NCI-H1092 treated with DMSO at 0.1 percent for 48 hours (cell line): ENCODE measurements around the gene NCAPH2.
"Not testable (repeated sequence)": the region's sequence is repeated elsewhere in the genome, so short reads cannot be mapped to it uniquely, and the experiment has no call there.

Experiments
- DNase-seq: peaks from one replicate; lab custom pipeline; 2025; lab: John Stamatoyannopoulos, UW

The NCAPH2 gene

DNA sequence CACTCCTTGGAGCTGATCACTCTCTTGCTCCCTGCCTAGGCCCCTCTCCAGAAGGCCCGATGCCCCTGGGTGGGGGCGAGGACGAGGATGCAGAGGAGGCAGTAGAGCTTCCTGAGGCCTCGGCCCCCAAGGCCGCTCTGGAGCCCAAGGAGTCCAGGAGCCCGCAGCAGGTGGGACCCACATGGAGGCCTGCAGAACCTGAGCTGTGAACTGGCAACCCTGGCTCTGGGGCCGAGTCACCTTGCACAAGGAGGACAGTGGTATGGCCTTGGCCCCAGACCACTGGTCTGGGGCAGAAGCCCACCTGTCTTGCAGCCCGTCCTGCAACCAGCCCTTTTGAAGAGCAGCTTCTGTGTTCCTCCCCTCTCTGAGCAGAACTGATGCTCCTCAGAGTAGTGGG is 11.1 kb downstream of the NCAPH2 start:
- no peak for DNase-seq

DNA sequence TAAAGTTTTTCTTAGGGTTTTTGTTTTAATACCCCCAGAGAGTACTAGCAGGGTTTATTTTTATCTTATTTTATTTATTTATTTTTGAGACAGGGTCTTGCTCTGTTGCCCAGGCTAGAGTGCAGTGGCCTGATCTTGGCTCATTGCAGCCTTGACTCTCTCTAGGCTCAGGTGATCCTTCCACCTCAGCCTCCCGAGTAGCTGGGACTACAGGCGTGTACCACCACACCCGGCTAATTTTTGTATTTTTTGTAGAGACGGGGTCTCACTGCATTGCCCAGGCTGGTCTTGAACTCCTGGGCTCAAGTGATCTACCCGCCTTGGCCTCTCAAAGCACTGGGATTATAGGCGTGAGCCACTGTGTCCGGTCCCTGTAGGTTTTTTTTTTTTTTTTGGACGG is 12.2 kb downstream of the NCAPH2 start:
- DNase-seq, result not testable (repeated sequence)

GRCh38 chr22:50520826-50521453 is 12.9 kb downstream of the NCAPH2 start:
- no peak for DNase-seq

DNA sequence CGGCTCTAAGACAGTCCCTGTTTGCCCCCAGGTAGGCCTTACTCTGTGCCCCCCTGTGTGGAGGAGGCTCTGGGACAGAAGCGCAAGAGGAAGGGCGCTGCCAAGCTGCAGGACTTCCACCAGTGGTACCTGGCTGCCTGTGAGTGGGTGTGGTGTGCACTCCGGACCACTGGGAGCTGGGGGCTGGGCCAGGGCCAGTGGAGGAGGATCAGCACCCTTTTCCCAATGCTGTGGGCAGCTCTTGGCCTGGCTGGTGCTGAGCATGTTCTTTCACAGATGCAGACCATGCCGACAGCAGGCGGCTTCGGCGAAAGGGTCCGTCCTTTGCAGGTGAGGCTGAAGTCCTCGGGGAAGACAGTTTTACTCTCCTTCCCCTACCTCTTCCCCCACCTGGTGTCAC is 13.7 kb downstream of the NCAPH2 start:
- no peak for DNase-seq

GRCh38 chr22:50522208-50522805 is 14.3 kb downstream of the NCAPH2 start:
- DNase-seq, result no peak

- DNase-seq, result no peak
Observed at GRCh38 chr22:50522806-50523438, 14.9 kb downstream of the NCAPH2 start.

DNA sequence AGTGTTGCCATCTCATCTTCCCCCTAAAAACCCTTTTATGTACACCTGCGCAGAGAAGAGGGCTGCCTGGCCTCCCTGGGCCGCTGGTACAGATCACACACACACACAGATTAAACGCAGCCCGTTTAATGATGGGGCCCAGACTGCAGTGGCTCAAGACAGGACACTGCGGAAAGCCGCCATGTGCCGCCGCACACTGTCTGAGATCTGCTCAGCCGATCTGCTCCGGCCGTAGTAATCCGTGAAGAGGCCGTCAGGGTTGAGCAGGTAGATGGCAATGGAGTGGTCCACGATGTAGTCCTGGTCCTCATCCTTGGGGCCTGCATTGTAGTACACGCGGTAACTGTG is 15.4 kb downstream of the NCAPH2 start:
- DNase-seq, result no peak

DNA sequence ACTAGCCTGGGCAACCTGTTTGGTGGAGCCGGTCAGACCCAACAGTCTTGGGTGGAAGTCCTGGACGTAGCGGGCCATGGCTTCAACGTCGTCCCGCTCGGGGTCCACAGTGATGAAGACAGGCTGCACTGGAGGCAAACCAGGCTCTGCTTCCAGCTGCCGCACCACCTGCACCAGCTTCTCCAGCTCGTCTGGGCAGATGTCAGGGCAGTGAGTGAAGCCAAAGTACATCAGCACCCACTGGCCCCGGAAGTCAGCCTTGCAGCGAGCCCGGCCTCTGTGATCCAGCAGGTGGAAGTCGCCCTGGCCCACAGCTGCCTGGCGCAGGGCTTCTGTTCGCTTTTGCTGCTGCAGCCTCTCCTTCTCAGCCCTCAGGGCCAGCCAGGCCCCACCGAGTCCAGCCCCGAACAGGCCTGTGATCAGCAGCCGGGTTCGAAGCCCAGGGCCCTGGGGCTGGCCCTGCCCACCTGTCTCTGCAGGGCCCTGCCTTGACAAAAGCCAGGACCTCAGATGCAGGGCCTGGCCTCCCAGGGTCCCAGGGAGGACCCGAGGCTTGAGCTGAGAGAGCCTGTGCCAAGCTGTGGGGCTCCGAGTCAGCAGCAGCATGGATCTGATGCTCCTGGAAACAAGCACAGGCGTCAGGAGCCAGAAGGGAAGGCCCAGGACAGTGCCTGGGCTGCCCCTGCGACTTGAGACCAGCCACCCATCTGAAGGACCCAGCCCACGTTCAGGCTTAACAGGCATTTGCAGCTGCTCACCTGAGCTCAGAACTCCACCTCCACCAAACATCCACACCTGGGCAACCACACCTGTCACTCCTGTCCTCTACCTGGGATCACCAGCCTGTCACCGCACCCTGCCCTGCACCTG is 16.0 kb downstream of the NCAPH2 start:
- DNase-seq, result no peak

DNA sequence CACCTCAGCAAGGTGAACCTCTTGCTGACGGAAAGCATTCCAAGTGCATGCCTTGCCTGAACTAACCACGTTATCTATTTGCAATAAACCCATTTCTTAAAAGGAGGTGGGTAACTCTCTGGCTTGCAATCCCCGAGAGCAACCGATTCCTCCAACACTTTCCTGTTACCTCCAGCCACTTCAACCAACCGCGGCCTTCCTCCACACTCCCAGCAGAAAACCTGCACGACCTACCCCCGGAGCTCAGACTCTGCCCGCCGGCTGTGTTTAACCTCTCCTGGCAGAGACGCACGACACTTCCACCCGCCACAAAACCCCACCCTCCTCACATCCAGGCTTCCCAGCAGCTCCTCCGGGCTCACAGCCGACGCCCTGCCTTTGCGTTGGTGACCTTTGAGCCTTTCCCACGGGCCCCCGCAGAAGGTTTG is 16.7 kb downstream of the NCAPH2 start:
- no peak for DNase-seq

DNA sequence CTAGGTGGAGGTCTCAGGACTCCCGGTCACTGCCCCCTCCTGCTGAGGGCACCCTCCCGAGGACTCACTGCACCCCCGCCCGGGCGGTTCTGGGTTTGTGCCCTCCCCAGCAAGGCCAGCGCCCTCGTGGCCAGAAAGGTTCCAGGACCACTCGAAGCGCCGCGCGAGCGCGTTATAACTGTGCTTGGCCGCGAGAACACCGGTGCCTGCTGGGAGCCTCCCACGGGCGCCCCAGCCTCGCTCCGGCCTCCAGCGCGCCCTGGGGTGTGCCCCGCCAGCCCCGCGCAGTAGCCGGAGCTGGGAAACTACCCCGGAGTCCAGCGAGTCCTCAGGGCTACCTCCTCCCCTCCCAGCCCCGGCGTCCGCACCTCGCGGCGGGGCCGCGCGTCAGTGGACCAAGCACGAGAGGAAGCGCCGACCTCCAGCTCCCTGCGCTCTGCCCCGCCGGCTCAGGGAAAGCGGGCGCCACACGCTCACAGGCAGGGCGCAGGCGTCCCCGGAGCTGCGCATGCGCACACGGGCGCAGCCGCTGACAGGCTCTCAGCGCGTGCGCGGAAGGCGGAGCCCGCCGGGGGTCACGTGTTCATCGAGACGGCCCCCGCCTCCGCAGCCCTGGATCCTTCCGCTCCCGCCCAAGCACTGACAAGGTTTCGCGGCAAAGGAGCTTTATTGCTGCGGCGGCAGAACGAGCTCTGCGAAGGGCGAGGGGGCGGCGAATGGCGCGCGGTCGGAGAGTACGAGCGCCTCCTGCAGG is 17.3 kb downstream of the NCAPH2 start, which contains the start of gene SCO2:
SCO2 (minus strand) TSS at position 495 of the 754 bp plus-strand sequence. CDS start 1,187 bp downstream, outside the sequence.
- DNase-seq, result peak; percentile 70

DNA sequence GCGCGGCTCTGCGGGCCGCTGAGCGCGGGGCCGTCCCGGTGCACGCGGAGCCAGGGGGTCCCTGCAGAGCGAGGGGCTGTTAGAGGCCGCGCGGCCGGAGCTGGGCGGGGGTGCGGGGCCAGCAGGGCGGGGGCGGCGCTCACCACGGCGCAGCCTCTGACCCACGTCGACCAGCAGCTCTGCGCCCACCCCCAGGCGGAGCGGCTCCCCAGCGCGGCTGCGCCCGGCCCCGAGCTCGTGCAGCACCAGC is 17.8 kb downstream of the NCAPH2 start:
- DNase-seq, result no peak

GRCh38 chr22:50526108-50526833 is 18.2 kb downstream of the NCAPH2 start:
- peak; percentile 40 for DNase-seq

- DNase-seq, result no peak
Observed at GRCh38 chr22:50526834-50527801, 19.1 kb downstream of the NCAPH2 start.

GRCh38 chr22:50527921-50528681 is 20.1 kb downstream of the NCAPH2 start:
- DNase-seq, result no peak

DNA sequence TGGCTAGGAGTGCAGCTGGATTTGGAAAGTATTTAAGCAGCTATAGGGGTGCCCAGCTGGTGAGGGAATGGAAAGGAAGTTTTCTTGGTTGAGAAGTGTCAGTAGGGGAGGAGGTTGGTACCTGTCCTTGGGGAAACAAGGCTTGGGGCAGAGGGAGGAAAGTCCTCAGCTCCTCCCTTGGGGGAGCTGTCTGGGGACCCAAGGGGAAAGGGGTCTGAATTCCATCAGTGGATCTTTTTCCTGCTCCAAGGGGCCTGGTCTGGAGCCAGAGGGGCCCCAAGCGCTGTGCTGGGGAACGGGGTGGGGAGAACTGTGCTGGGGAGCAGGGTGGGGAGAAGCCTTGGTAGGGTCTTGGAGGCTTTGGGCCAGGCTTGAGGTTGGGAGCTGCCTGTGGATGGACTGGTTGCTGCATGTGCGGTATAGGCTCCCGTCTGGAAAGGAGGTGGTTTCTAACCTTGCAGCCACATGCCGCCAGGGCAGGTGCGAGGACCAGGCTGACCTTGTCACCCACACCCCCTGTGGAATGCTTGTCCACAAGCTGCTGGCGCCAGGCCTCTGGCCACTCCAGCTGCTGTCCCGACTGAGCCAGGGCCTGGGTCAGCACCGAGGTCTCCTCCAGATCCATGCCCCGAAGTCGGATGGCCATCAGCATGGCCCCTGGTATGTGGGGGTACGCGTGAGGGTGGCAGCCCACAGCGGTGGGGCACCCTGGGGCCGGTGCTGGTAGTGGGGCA is 20.8 kb downstream of the NCAPH2 start:
- no peak for DNase-seq

- DNase-seq, result no peak
Observed at GRCh38 chr22:50529416-50529896, 21.4 kb downstream of the NCAPH2 start.

DNA sequence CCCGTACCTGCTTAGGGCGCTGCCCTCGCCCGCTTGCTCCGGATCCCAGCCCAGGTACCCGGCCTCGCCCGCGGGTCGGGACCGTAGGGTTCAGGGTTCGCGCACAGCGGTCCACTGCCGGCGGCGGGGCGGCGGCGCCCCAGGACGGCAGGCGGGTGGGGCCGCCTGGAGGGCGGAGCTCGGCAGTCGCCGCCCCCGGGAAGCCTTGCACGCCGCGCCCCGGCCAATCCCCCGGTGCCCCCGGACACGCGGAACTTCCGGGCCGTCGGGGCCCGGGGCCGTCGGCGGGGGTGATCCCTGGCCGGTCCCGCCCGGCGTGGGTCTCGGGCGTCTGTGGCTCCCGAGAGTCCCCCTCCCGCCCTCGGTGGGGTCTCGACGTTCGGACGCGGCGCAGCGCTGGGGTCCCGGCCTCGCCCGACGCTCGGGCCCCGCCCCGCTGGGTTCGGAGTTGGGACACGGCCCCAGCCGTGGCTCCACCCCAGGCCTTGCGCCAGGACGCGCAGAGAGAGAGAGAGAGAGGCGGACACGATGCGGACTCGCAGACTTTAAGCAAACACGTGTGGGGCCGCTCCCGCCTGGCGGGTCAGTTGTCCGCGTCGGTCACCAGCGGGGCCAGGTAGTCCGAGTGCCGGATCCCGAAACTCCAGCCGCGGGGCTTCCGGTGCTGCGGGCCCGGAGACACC is 22.0 kb downstream of the NCAPH2 start, which contains the start of gene TYMP:
TYMP (minus strand) TSS at position 116 of the 683 bp plus-strand sequence. CDS start 303 bp downstream, outside the sequence.
- no peak for DNase-seq

GRCh38 chr22:50530580-50530876 is 22.5 kb downstream of the NCAPH2 start:
- DNase-seq, result no peak
